Activated naive CD4-positive, alpha-beta T cell treated with anti-CD3 and anti-CD28 coated beads, Interleukin-2, amount 10 ng/mL, durations not matched to agents 7 days and 5 days (primary cell): ENCODE data around the gene ZNF516.
A peak's percentile ranks its signal among the peaks of the same experiment; 100 is the strongest.

Experiments used
- CTCF ChIA-PET: fragments of 350-600 bp; sonication (Branson Sonifier 250); formaldehyde crosslinking; loops from one replicate; lab custom pipeline; 2021; ENCODE audit warnings: antibody characterized with exemption; lab: Charles Lee
- DNase-seq: peaks from one replicate; pipeline ENCODE4 v3.0.0-alpha.2; 2020
- H3K27ac Mint-ChIP-seq: one replicate; pipeline ENCODE4 v1.8.0; 2021; ENCODE audit warnings: mild to moderate bottlenecking, moderate library complexity, mixed read lengths
- H3K27me3 Mint-ChIP-seq: one replicate; pipeline ENCODE4 v1.8.0; 2021; ENCODE audit warnings: mild to moderate bottlenecking, mixed read lengths
- H3K36me3 Mint-ChIP-seq: one replicate; pipeline ENCODE4 v1.8.0; 2021; ENCODE audit warnings: mixed read lengths
- H3K4me1 Mint-ChIP-seq: one replicate; pipeline ENCODE4 v1.8.0; 2021; ENCODE audit warnings: mixed read lengths
- H3K4me3 Mint-ChIP-seq: one replicate; pipeline ENCODE4 v1.8.0; 2021; ENCODE audit warnings: mild to moderate bottlenecking, moderate library complexity, mixed read lengths
- H3K9me3 Mint-ChIP-seq: one replicate; pipeline ENCODE4 v1.8.0; 2021; ENCODE audit warnings: mixed read lengths

The ZNF516 gene

GRCh38 chr18:76378526-76379215, 116.4 kb downstream of the ZNF516 start:
- Mint-ChIP-seq H3K27me3 (peaks cover 22% of the 10 kb centered on the region), H3K36me3 (peaks cover 15% of the 10 kb centered on the region), H3K27ac (no peak overlapping the region), H3K9me3 (peaks cover 7% of the 10 kb centered on the region), H3K4me3 (no peak overlapping the region), H3K4me1 (peaks cover 42% of the 10 kb centered on the region)
- CTCF ChIA-PET, result no interaction called here
- no peak for DNase-seq

- peak overlapping the region; percentile 94 for H3K27ac Mint-ChIP-seq
- CTCF ChIA-PET, result no interaction called here
- peaks cover 7% of the 10 kb centered on the region for H3K9me3 Mint-ChIP-seq
- H3K4me3 Mint-ChIP-seq, result no peak overlapping the region
- H3K36me3 Mint-ChIP-seq, result peaks cover 15% of the 10 kb centered on the region
- DNase-seq, result no peak
- peaks cover 21% of the 10 kb centered on the region for H3K27me3 Mint-ChIP-seq
- peaks cover 55% of the 10 kb centered on the region for H3K4me1 Mint-ChIP-seq
Observed at GRCh38 chr18:76377359-76377756, 117.7 kb downstream of the ZNF516 start.

- peak; percentile 52 for DNase-seq
- H3K27me3 Mint-ChIP-seq, result peaks cover 21% of the 10 kb centered on the region
- H3K4me1 Mint-ChIP-seq, result peaks cover 55% of the 10 kb centered on the region
- H3K27ac Mint-ChIP-seq, result peak overlapping the region; percentile 94
- no peak overlapping the region for H3K4me3 Mint-ChIP-seq
- peaks cover 7% of the 10 kb centered on the region for H3K9me3 Mint-ChIP-seq
- H3K36me3 Mint-ChIP-seq, result peaks cover 15% of the 10 kb centered on the region
- CTCF ChIA-PET, result interaction anchor here (0.6 to 0.7 kb wide), 2 partner anchors 470 to 1119 kb away, joined by 3 read pairs; no protein-coding TSS in a partner anchor
Observed at GRCh38 chr18:76376668-76377358, 118.2 kb downstream of the ZNF516 start.

GRCh38 chr18:76376225-76376624, 118.8 kb downstream of the ZNF516 start:
- Mint-ChIP-seq H3K27me3 (peaks cover 24% of the 10 kb centered on the region), H3K36me3 (peaks cover 15% of the 10 kb centered on the region), H3K4me1 (peaks cover 55% of the 10 kb centered on the region), H3K4me3 (no peak overlapping the region), H3K9me3 (peaks cover 7% of the 10 kb centered on the region), H3K27ac (peak overlapping the region; percentile 94)
- CTCF ChIA-PET, result interaction anchor here (0.6 to 0.7 kb wide), 2 partner anchors 470 to 1118 kb away, joined by 3 read pairs; no protein-coding TSS in a partner anchor
- DNase-seq, result no peak

GRCh38 chr18:76374330-76375281, 120.4 kb downstream of the ZNF516 start:
- Mint-ChIP-seq H3K4me1 (peaks cover 56% of the 10 kb centered on the region), H3K9me3 (peaks cover 7% of the 10 kb centered on the region), H3K27ac (peak overlapping the region; percentile 94), H3K4me3 (peak overlapping the region; percentile 20), H3K36me3 (peaks cover 16% of the 10 kb centered on the region), H3K27me3 (peaks cover 12% of the 10 kb centered on the region)
- CTCF ChIA-PET, result no interaction called here
- peak; percentile 71 for DNase-seq

- CTCF ChIA-PET, result no interaction called here
- H3K4me3 Mint-ChIP-seq, result no peak overlapping the region
- peaks cover 7% of the 10 kb centered on the region for H3K9me3 Mint-ChIP-seq
- peaks cover 56% of the 10 kb centered on the region for H3K4me1 Mint-ChIP-seq
- peaks cover 12% of the 10 kb centered on the region for H3K27me3 Mint-ChIP-seq
- no peak for DNase-seq
- H3K36me3 Mint-ChIP-seq, result peaks cover 17% of the 10 kb centered on the region
- H3K27ac Mint-ChIP-seq, result peak overlapping the region; percentile 94
Observed at GRCh38 chr18:76373297-76373696, 121.7 kb downstream of the ZNF516 start.

- Mint-ChIP-seq H3K9me3 (peaks cover 7% of the 10 kb centered on the region), H3K4me1 (peaks cover 43% of the 10 kb centered on the region), H3K27ac (no peak overlapping the region), H3K27me3 (peaks cover 15% of the 10 kb centered on the region), H3K36me3 (peaks cover 15% of the 10 kb centered on the region), H3K4me3 (no peak overlapping the region)
- DNase-seq, result no peak
- CTCF ChIA-PET, result no interaction called here
Observed at GRCh38 chr18:76371301-76372203, 123.5 kb downstream of the ZNF516 start.

- H3K36me3 Mint-ChIP-seq, result peaks cover 13% of the 10 kb centered on the region
- DNase-seq, result peak; percentile 5
- CTCF ChIA-PET, result interaction anchor here (1.1 kb wide), 1 partner anchor 22 kb away, joined by 3 read pairs; no protein-coding TSS in a partner anchor
- H3K9me3 Mint-ChIP-seq, result peaks cover 6% of the 10 kb centered on the region
- no peak overlapping the region for H3K4me3 Mint-ChIP-seq
- no peak overlapping the region for H3K27ac Mint-ChIP-seq
- peaks cover 36% of the 10 kb centered on the region for H3K4me1 Mint-ChIP-seq
- peaks cover 15% of the 10 kb centered on the region for H3K27me3 Mint-ChIP-seq
Observed at GRCh38 chr18:76370686-76371085, 124.4 kb downstream of the ZNF516 start.

GRCh38 chr18:76370201-76370600, 124.8 kb downstream of the ZNF516 start:
- Mint-ChIP-seq H3K27me3 (peaks cover 15% of the 10 kb centered on the region), H3K36me3 (peaks cover 10% of the 10 kb centered on the region), H3K4me3 (no peak overlapping the region), H3K4me1 (peaks cover 32% of the 10 kb centered on the region), H3K27ac (no peak overlapping the region), H3K9me3 (peaks cover 5% of the 10 kb centered on the region)
- CTCF ChIA-PET, result interaction anchor here (1.1 kb wide), 1 partner anchor 22 kb away, joined by 3 read pairs; no protein-coding TSS in a partner anchor
- DNase-seq, result no peak

- DNase-seq, result no peak
- CTCF ChIA-PET, result interaction anchor here (1.1 kb wide), 1 partner anchor 21 kb away, joined by 3 read pairs; no protein-coding TSS in a partner anchor
- peaks cover under 1% of the 10 kb centered on the region for H3K9me3 Mint-ChIP-seq
- no peak overlapping the region for H3K27ac Mint-ChIP-seq
- H3K27me3 Mint-ChIP-seq, result peaks cover 15% of the 10 kb centered on the region
- peaks cover 6% of the 10 kb centered on the region for H3K36me3 Mint-ChIP-seq
- no peak overlapping the region for H3K4me3 Mint-ChIP-seq
- H3K4me1 Mint-ChIP-seq, result peaks cover 28% of the 10 kb centered on the region
Observed at GRCh38 chr18:76369791-76370190, 125.3 kb downstream of the ZNF516 start.

- peaks cover 15% of the 10 kb centered on the region for H3K27me3 Mint-ChIP-seq
- H3K4me3 Mint-ChIP-seq, result no peak overlapping the region
- CTCF ChIA-PET, result no interaction called here
- peaks cover 28% of the 10 kb centered on the region for H3K4me1 Mint-ChIP-seq
- peaks cover 5% of the 10 kb centered on the region for H3K36me3 Mint-ChIP-seq
- no peak for DNase-seq
- no peak overlapping the region for H3K27ac Mint-ChIP-seq
- H3K9me3 Mint-ChIP-seq, result no peaks in the 10 kb centered on the region
Observed at GRCh38 chr18:76368976-76369375, 126.1 kb downstream of the ZNF516 start.

GRCh38 chr18:76368271-76368670, 126.8 kb downstream of the ZNF516 start:
- peaks cover 24% of the 10 kb centered on the region for H3K4me1 Mint-ChIP-seq
- DNase-seq, result no peak
- no peaks in the 10 kb centered on the region for H3K9me3 Mint-ChIP-seq
- H3K36me3 Mint-ChIP-seq, result peaks cover 5% of the 10 kb centered on the region
- no peak overlapping the region for H3K4me3 Mint-ChIP-seq
- CTCF ChIA-PET, result no interaction called here
- peaks cover 15% of the 10 kb centered on the region for H3K27me3 Mint-ChIP-seq
- H3K27ac Mint-ChIP-seq, result no peak overlapping the region
